ENCODE results near the gene CREB5. TPM values are rescaled to one million over a fixed set of nuclear protein-coding genes. Genes with fewer than 3 reads are reported as not detected.

Gene CREB5
- total and polyA plus RNA-seq, 2 of the 8 experiments (the other 6 are each of a cell fraction or from before 2014, with no cell fraction given): 2.4 to 2.7 TPM

GRCh38 chr7:28842769-28843295, 430.5 kb downstream of the CREB5 start:
- H2BK20ac ChIP-seq (ENCODE audit: low read length): no peak overlapping the region
- no peak overlapping the region for H3K56ac ChIP-seq (replicated peaks; ENCODE audit: insufficient read length, low read depth, low read length)
- H3K79me2 ChIP-seq (ENCODE audit: control insufficient read depth in 1 of 2, insufficient read depth in 2 of 2, low read length in 2 of 2): no peaks in the 10 kb centered on the region
- no peaks in the 10 kb centered on the region for H3K79me1 ChIP-seq (ENCODE audit: low read depth, low read length)
- H2AK5ac ChIP-seq (ENCODE audit: low read depth, low read length): no peak overlapping the region
- no peaks in the 10 kb centered on the region for H3K36me3 ChIP-seq (ENCODE audit: control insufficient read depth in 2 of 4, insufficient read depth in 4 of 4, low read length in 3 of 4)
- H3K4me1 ChIP-seq (replicated peaks in 1 of 4; ENCODE audit: control insufficient read depth in 3 of 4, insufficient read depth in 4 of 4, low read length in 3 of 4): no peaks in the 10 kb centered on the region
- no peak overlapping the region for H2BK12ac ChIP-seq (ENCODE audit: low read depth, low read length)
- H4K20me1 ChIP-seq (replicated peaks in 1 of 2; ENCODE audit: control insufficient read depth in 1 of 2, insufficient read depth in 2 of 2, low read length in 2 of 2): no peaks in the 10 kb centered on the region
- H3K9ac ChIP-seq (replicated peaks in 1 of 4; ENCODE audit: extremely low read depth in 1 of 4, low read depth in 3 of 4, low read length in 3 of 4): no peak overlapping the region
- DNase-seq (ENCODE audit: low read depth in 1 of 2, low spot score in 2 of 2) (no peak), FAIRE-seq (no peak)
- H3K4ac ChIP-seq (replicated peaks; ENCODE audit: insufficient read length, low read depth, low read length): no peak overlapping the region
- WGBS, 2 experiments (ENCODE audit: extremely low coverage in 1 of 2, insufficient coverage in 1 of 2, insufficient read length in 1 of 2, insufficient replicate concordance in 2 of 2, low coverage in 1 of 2, low lambda C conversion rate in 2 of 2, missing lambda C conversion rate in 1 of 2): 94% methylated on average over 1 of the region's 1 CpG; no CpG with 5 or more reads in 1 of the 2 experiments
- H2BK5ac ChIP-seq (ENCODE audit: low read depth, low read length): no peak overlapping the region
- CTCF ChIA-PET (ENCODE audit: partially characterized antibody): interaction anchor here (0.7 to 1.3 kb wide), 2 partner anchors 12 to 455 kb away, joined by 3 to 4 read pairs; no protein-coding TSS in a partner anchor
- no peak overlapping the region for H3K14ac ChIP-seq (ENCODE audit: insufficient read length)
- peaks cover 0 to 6% of the 10 kb centered on the region in 2 experiments; a peak in 3 of 4 replicates for H3K9me3 ChIP-seq (ENCODE audit: insufficient read depth in 2 of 2, low read depth in 1 of 2, low read length in 1 of 2)
- no peaks in the 10 kb centered on the region; the same call in 1 of the 2 replicates for H3K23me2 ChIP-seq (ENCODE audit: low read depth, low read length)
- H3K4me3 ChIP-seq (ENCODE audit: extremely low read depth in 1 of 4, insufficient read depth in 2 of 4, low read depth in 3 of 4, low read length in 4 of 4): no peak overlapping the region
- H4K8ac ChIP-seq (ENCODE audit: extremely low read depth, insufficient read depth, low read length): no peak overlapping the region
- no peak overlapping the region for H4K5ac ChIP-seq (ENCODE audit: insufficient read length, low read depth, low read length)
- H3K27me3 ChIP-seq (replicated peaks in 1 of 4; ENCODE audit: control insufficient read depth in 3 of 4, extremely low read depth in 1 of 4, insufficient read depth in 3 of 4, low read length in 3 of 4): no peaks in the 10 kb centered on the region
- H2BK15ac ChIP-seq (ENCODE audit: low read length): no peak overlapping the region
- no peak overlapping the region for H3K4me2 ChIP-seq (ENCODE audit: insufficient read depth in 1 of 2, low read depth in 2 of 2, low read length in 2 of 2)
- no peak overlapping the region for H3K18ac ChIP-seq (ENCODE audit: extremely low read depth, low read length)
- H2BK120ac ChIP-seq (replicated peaks; ENCODE audit: low read depth, low read length): no peak overlapping the region
- no peak overlapping the region for H3K27ac ChIP-seq (ENCODE audit: low read depth, low read length)
- POLR2A ChIA-PET (ENCODE audit: partially characterized antibody): no interaction called here
- no peak overlapping the region for H2AFZ ChIP-seq (ENCODE audit: low read length)
- no peak overlapping the region for H3K23ac ChIP-seq (ENCODE audit: insufficient read length)
- no peak overlapping the region for H4K91ac ChIP-seq (replicated peaks; ENCODE audit: insufficient read length, low read length)
- TF ChIP-seq RAD21 (IDR thresholded peaks at IDR 0.05 in 1 of 2, conservative IDR thresholded peaks at IDR 0.05 in 1 of 2; ENCODE audit: low read depth in 2 of 2, low read length in 2 of 2): no peak
- no peak for TF ChIP-seq FOSL1 (IDR thresholded peaks at IDR 0.05; ENCODE audit: insufficient read depth, low read depth, low read length)
- no peak for TF ChIP-seq ATF3 (IDR thresholded peaks at IDR 0.05; ENCODE audit: insufficient read depth, low read depth, low read length)
- no peak for TF ChIP-seq SIX5 (IDR thresholded peaks at IDR 0.05; ENCODE audit: low read depth, low read length)
- no peak for TF ChIP-seq ASH2L (IDR thresholded peaks at IDR 0.05; ENCODE audit: low read length)
- TF ChIP-seq SAP30 (IDR thresholded peaks at IDR 0.05; ENCODE audit: insufficient read depth, insufficient replicate concordance, low read length): no peak
- no peak for TF ChIP-seq ZNF274 (IDR thresholded peaks at IDR 0.05; ENCODE audit: borderline replicate concordance, extremely low read depth, low read length)
- TF ChIP-seq JUN (IDR thresholded peaks at IDR 0.05; ENCODE audit: low read depth, low read length): no peak
- TF ChIP-seq EZH2 (IDR thresholded peaks at IDR 0.05; ENCODE audit: low read depth, low read length, severe bottlenecking): no peak
- no peak for TF ChIP-seq TCF12 (IDR thresholded peaks at IDR 0.05; ENCODE audit: low read depth, low read length)
- TF ChIP-seq HDAC2 (IDR thresholded peaks at IDR 0.05; ENCODE audit: borderline replicate concordance in 1 of 2, low read depth in 2 of 2, low read length in 2 of 2): no peak
- no peak for TF ChIP-seq EP300 (IDR thresholded peaks at IDR 0.05; ENCODE audit: borderline replicate concordance in 1 of 2, low read depth in 2 of 2, low read length in 2 of 2)
